Measurements from ENCODE around the gene SRP14. TPM values are rescaled to one million over a fixed set of nuclear protein-coding genes. Genes with fewer than 3 reads are reported as not detected.

The SRP14 gene
- total RNA-seq, 1 donor from 2014 or later, result 409 TPM

DNA sequence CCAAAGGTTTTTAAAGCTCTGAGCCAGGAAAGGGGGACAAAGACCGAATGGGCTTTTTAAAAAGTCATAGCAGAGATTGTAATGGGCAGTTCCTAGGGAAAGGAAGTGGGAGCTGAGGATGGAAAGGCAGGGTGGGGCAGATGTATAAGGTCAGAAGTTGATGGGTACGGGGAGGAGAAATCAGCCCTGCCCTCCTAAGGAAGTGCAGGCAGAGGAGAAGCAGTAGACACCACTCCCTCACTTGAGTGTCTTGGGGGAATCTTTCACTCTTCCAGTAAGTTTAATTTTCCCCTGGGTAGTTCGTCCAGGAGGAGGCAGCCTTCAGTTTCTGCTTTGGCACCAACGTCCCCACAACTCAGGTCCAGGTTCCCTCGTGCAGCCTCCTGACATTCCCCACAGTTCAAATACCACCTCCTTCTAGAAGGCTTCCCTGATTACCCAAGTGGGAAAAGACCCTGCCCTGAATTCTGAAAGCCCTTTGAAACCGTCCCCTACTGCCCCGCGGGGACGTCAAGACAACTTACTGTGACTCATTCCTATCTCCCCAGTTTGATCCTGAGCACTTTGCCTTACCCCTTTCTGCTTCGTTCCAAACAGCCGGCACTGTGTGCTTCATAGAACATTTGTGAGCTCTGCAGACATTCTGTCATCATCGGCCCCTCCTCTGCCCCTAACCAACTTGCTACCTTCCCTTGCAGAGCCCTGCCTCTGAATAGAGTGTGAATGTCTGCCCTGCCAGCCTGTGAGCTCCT is 14.3 kb upstream of the SRP14 start:
- Histone ChIP-seq H3K27ac (no peak overlapping the region), H3K4me3 (no peak overlapping the region), H3K36me3 (no peaks in the 10 kb centered on the region), H3K4me1 (peaks cover 29% of the 10 kb centered on the region), H3K9me3 (no peaks in the 10 kb centered on the region), H3K27me3 (no peaks in the 10 kb centered on the region)
- intact Hi-C loops (cut with DNase I), result no loop called here
- TF ChIP-seq POLR2A (IDR thresholded peaks at IDR 0.05), result no peak
- TF ChIP-seq, protein P1, sequence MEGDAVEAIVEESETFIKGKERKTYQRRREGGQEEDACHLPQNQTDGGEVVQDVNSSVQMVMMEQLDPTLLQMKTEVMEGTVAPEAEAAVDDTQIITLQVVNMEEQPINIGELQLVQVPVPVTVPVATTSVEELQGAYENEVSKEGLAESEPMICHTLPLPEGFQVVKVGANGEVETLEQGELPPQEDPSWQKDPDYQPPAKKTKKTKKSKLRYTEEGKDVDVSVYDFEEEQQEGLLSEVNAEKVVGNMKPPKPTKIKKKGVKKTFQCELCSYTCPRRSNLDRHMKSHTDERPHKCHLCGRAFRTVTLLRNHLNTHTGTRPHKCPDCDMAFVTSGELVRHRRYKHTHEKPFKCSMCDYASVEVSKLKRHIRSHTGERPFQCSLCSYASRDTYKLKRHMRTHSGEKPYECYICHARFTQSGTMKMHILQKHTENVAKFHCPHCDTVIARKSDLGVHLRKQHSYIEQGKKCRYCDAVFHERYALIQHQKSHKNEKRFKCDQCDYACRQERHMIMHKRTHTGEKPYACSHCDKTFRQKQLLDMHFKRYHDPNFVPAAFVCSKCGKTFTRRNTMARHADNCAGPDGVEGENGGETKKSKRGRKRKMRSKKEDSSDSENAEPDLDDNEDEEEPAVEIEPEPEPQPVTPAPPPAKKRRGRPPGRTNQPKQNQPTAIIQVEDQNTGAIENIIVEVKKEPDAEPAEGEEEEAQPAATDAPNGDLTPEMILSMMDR (IDR thresholded peaks at IDR 0.05), result no peak
- no peak for TF ChIP-seq POLR2AphosphoS5 (IDR thresholded peaks at IDR 0.05; ENCODE audit: insufficient read depth in 1 of 2, low read depth in 1 of 2)
- peak in 1 of 2 donors; percentile 64 for DNase-seq (ENCODE audit: extremely low spot score in 2 of 2)

DNA sequence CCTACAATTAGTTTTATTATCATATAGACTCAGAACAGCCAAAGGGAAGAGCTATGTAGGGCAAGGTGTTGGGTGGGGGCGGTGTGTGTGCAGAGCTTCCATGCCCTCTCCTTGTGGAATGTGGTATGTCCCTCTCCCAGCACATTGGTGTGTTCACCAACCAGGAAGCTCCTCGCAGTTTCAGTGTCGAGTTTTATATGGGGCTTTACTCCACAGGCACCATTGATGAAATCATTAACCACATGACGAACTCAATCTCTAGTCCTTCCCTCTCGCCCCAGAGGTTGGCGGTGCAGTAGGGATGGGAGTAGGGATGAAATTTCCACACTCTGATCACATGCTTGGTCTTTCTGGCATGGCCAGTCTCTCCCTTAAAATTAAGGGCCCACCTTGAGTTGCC is 13.6 kb upstream of the SRP14 start:
- peaks cover 33% of the 10 kb centered on the region for H3K4me1 ChIP-seq
- H3K27me3 ChIP-seq, result no peaks in the 10 kb centered on the region
- no peaks in the 10 kb centered on the region for H3K36me3 ChIP-seq
- no peaks in the 10 kb centered on the region for H3K9me3 ChIP-seq
- TF ChIP-seq, protein P1 (IDR thresholded peaks at IDR 0.05), result no peak
- TF ChIP-seq POLR2AphosphoS5 (IDR thresholded peaks at IDR 0.05; ENCODE audit: insufficient read depth in 1 of 2, low read depth in 1 of 2) (no peak), POLR2A (IDR thresholded peaks at IDR 0.05) (no peak)
- DNase-seq (ENCODE audit: extremely low spot score in 2 of 2), result peak in 1 of 2 donors; percentile 40
- intact Hi-C loops (cut with DNase I), result no loop called here
- H3K4me3 ChIP-seq, result no peak overlapping the region
- H3K27ac ChIP-seq, result no peak overlapping the region

DNA sequence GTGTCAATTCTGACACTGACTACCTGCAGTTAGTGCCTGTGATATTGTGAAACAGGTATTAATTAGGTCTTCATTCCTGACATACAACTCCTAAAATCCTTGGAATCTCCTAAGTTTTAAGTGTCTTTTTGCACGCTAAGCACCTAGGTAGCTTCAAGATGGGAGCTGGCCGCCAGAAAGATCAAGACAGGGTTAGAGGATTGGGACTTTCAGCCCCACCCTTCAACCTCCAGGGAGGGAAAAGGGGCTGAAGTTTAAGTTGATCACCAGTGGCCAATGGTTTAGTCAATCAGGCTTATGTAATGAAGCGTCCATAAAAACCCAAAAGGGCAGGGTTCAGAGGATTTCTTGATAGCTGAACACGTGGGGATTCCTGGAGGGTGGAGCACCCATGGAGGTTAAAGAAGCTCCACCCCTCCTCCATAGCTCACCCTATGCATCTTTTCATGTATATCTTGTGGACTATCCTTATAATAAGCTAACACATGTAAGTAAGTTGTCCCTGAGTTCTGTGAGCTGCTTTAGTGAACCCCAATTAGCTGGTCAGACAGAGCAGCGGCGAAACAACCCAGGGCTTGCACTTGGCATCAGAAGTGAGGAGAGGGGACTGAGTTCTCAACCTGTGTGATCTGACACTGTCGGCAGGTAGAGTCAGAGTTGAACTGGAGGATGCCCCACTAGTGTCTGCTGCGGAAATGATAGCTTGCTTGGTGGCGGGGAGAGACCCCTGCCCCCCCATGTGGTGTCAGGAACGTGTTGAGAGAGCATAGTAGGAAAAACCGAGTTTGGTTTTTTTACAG is 12.8 kb upstream of the SRP14 start:
- no peaks in the 10 kb centered on the region for H3K36me3 ChIP-seq
- intact Hi-C loops (cut with DNase I), result no loop called here
- peaks cover 41% of the 10 kb centered on the region for H3K4me1 ChIP-seq

DNA sequence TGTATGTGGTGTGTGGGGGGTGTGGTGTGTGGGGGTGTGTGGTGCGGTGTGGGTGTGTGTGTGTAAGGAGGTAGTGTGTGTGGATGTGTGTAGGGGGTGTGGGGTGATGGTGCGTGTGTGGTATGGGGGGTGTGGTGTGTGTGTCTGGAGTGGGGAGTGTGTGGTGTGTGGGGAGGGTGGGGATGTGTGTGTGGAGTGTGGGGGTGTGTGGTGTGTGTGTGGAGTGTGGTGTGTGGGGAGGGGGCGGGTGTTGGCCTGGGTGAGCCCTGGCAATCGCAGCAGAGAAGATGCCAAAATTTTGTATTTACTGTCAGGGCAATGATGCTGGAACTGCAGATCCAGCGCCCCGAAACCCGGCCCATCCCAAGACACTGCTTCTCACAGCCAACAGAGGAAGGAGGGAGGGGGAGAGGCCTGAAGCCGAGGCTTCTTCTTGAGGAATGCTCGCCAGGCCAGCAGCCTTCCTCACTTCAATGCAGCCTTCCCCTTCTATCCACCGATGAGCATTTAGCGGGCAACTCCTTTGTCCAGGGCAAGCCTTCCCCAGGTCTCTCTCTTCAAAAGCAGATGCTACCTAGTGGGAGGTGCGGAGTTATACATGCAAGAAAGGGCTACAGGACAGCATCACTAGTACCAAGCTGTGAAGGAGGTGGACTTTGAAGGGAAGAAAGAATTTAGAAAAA is 11.9 kb upstream of the SRP14 start:
- DNase-seq (ENCODE audit: extremely low spot score in 2 of 2), result peak in 1 of 2 donors; percentile 84
- H3K27ac ChIP-seq, result no peak overlapping the region
- H3K27me3 ChIP-seq, result no peaks in the 10 kb centered on the region
- no peak overlapping the region for H3K4me3 ChIP-seq
- no peaks in the 10 kb centered on the region for H3K36me3 ChIP-seq
- peaks cover 43% of the 10 kb centered on the region for H3K4me1 ChIP-seq
- intact Hi-C loops (cut with DNase I), result no loop called here
- TF ChIP-seq POLR2A (IDR thresholded peaks at IDR 0.05), result no peak
- no peak for TF ChIP-seq POLR2AphosphoS5 (IDR thresholded peaks at IDR 0.05; ENCODE audit: insufficient read depth in 1 of 2, low read depth in 1 of 2)
- TF ChIP-seq, protein P1 (IDR thresholded peaks at IDR 0.05), result no peak
- H3K9me3 ChIP-seq, result no peaks in the 10 kb centered on the region

More for the DNA sequence above, 12.8 kb upstream of the SRP14 start:
- H3K27ac ChIP-seq, result no peak overlapping the region
- DNase-seq (ENCODE audit: extremely low spot score in 2 of 2), result peak in 1 of 2 donors; percentile 64
- no peak overlapping the region for H3K4me3 ChIP-seq
- no peaks in the 10 kb centered on the region for H3K27me3 ChIP-seq
- no peaks in the 10 kb centered on the region for H3K9me3 ChIP-seq
- TF ChIP-seq POLR2A (IDR thresholded peaks at IDR 0.05) (no peak), POLR2AphosphoS5 (IDR thresholded peaks at IDR 0.05; ENCODE audit: insufficient read depth in 1 of 2, low read depth in 1 of 2) (no peak)
- TF ChIP-seq, protein P1 (IDR thresholded peaks at IDR 0.05), result no peak
